Measurements from ENCODE around the gene ARFGAP2.

- TF ChIP-seq CTCF (conservative IDR thresholded peaks at IDR 0.05) = no peak
- TF ChIP-seq EZH2 (IDR thresholded peaks at IDR 0.05; ENCODE audit: low read depth) = no peak
These were observed 5.4 kb downstream of the ARFGAP2 start for GRCh38 chr11:47171061-47171838.
